SKM-1 (cell line): ENCODE data around the gene HEMGN.
A peak's percentile ranks its signal among the peaks of the same experiment; 100 is the strongest.
"Not testable (repeated sequence)": the region's sequence is repeated elsewhere in the genome, so short reads cannot be mapped to it uniquely, and the experiment has no call there.

Source experiments
- DNase-seq: peaks from one replicate; lab custom pipeline; 2025; ENCODE audit not compliant: unreplicated experiment; lab: John Stamatoyannopoulos, UW

The HEMGN gene

DNA sequence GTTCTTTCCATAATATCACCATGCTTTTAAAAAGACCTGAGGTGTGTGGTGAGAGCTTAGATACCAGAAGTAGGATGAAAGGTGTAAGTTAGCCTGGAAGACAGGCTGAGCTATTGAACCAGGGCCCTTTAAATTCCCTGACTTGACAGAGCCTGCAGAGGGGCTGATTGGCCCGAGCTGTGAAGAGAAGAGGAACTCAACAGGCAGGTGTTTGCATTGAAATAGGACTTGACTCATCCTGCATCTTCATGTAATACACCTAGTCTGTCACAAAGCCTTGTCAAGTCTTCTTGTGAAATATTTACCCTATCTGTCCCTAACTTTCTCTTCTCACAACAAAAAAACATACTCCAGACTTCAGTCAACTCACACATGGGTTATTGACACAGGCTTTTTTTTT lies 28.5 kb upstream of the HEMGN start:
- no peak for DNase-seq

DNA sequence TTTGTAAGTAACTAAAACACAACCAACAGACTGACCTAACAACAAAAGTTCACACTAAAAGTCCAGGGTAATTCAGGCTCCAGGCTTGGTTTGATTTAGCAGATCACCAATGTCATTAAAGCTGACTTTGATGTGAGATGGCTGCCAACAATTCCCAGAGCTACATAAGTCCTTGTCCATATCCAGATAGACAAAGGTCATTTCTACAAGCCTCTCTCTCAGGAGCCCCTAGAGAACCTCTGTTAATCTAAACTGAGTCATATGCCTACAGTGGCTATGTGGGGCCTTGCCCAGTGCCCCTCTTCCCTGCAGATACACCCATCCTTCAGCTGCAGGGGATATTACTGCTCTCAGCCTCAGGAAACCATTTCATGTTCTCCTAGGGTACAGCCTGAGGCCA lies 26.9 kb upstream of the HEMGN start:
- DNase-seq: no peak

DNA sequence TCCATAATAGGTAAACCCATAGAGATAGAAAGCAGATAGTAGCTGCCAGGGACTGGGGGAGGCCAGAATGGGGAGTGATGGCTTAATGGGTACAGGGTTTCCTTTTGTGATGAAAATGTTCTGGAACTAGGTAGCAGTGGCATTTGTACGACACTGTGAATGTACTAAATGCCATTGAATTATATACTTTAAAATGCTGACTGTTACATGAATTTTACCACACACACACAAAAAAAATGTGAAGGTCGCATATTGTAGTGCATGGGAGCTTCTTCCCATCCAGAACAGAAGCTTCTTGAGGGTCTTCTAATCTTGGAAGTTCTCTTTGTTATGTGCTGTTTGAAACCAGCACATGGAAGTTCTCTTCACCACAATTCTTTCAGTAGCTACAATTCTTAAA lies 25.3 kb upstream of the HEMGN start:
- no peak for DNase-seq

DNA sequence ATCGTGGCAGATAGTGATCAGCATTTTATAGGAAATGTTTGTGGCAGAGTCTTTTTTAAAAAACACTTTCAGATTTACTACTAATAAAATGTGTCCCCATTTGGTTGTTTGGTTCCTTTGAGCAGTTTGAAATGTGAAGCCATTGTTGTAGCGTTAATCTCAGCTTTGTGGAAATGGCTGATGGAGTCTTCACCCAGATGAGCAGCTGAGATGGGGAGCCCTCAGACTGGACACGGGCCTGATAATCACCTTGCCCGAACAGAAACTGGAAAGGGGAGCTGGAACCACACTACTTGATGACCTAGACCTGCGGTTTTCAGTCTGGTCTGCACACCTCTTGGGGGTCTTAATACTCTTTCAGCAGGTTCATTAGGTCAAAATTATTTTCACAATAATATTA lies 24.6 kb upstream of the HEMGN start:
- DNase-seq: no peak

DNA sequence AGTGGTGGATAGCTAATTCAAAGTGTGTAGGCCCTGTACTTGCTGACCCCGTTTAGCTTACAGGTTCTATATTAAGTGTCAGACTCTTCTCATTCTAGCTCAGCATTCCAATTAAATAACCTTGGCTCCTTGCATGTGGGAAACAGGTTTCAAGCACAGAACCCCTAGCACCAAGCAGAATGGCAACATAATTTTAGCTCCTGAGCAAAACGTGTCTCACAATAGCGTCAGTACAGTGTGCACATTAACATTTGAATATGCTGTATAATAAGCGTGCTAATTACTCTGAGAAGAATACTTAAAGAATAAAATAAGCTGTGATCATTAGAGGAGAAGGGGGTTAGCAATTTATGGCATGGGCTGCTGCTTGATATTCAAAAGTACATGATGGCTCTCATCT lies 24.2 kb upstream of the HEMGN start:
- DNase-seq: no peak

DNA sequence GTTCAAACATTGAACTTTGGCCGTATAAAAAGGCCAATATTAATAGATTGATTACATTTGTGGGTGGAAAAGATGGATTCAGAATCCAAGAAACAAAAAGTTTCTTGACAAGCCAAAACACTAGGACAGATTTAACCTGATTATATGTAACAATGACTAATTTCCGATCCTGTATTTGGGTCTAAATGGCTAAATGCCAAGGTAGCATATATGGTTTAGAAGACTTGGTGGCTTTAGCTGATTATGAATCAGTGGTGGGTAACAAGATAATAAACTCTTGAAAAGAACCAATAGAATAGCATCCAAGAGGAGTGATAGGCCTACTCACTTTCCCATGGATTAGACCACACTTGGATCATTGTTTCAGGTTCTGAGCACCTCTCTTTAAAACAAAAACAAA lies 23.4 kb upstream of the HEMGN start:
- DNase-seq: no peak

DNA sequence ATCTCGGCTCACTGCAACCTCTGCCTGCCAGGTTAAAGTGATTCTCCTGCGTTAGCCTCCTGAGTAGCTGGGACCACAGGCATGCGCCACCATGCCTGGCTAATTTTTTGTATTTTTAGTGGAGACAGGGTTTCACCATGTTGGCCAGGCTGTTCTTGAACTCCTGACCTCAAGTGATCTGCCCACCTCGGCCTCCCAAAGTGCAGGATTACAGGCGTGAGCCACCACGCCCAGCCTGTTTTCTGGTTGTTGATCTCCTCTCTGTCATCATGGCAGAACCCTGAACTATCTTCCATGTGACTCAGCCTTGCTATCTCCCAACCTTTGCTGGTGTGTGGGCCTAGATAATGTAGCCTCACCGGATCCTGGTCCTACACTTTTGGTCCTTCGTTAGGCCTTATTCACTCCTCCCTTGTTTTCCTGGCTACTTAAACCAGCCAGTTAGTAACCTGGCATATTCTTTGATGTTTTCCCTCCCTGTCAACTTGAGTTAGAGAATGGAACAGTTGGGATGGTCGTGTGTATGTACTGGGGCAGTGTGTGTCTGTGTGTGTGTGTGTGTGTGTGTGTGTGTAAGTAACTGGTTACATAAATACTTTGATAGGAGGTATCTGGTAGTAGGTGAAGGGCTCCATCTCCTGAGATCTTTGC lies 22.8 kb upstream of the HEMGN start:
- not testable (repeated sequence) for DNase-seq

DNA sequence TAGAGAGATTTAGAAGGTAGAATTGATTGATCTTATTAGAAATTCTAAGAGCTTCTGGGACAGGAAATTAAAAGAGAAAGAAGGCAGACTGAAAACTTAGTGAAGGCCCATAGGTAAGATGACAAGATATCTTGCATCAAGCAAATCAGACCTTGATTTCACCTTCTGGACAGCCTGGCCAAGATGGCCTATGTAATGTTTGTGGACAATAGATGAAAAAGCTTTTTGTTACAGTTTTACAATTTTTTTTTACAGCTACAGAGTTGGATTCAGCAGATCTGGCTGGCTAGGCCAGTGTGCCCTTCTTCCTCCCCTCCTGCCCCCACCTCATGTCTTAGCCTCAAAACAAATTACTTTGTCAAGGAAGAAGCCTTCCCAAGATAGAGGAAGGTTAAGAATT lies 21.6 kb upstream of the HEMGN start:
- DNase-seq: no peak

DNA sequence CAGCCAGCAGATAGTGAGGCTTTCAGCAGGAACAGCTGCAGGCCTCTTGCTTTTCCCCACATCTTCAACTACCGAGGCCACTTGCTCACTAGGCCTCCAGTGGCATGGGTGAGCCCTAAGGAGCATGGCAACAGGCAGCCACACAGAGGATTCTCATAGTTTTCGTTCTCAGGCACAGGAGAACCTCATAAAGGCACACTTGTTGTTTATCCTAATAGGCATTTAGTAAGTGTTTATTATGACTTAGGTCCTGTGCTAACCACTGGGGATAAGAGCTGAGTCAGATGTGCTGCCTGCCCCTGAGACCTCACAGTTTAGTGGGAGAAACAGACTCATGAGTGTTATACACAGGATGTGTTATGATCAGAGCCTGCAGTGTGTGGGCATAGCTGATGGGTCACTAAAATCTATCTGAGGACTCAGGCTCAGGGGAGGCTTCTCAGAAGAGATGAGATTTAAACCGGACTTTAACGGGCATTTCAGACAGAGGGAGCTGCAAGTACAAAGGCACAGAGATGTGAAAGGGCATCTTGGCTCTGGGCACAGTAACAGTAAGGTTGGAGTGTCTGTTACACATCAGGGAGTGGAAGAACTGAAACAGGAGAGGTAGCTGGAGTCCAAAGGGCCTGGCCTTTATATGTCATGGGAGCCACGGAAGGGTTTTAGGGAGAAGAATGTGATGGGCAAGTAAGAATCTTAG lies 21.0 kb upstream of the HEMGN start:
- DNase-seq: no peak

DNA sequence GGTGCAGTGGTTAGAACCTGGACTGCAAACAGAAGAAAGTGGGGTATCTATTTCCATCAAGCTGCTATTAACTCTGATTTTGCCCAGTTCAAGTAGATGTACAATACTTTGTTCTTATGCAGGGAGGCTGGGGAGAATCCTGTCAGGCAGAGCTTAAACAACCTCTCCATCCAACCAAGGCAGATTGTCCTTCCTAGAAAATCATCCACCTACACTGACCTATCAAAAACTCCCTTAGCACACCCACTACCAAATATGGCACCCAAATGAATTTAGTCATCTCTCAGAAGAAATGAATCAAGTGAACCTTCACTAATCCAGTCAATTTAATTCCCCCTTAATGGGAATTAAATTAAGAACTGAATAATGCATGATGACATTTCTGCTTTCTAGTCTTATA lies 18.4 kb upstream of the HEMGN start:
- no peak for DNase-seq

DNA sequence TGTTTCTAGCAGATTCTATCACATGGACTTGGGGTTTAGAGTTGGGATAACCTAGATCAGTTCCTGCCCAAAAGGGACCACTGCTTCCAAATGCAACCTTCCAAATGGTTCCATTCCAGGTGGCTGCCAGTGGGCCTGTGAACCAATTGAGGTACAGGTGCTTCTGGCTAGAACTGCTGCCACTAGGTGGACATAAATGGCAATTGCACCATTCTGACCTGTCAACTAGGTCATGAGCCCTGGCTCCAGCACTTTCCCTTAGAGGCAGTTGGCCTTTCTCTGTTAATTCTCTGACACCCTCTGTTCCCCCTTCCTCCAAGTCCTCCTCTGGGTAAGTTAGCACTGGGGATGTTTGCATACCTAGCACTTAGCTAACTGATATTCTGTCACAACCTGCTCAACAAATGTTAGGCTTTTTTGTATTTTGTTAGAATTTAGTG lies 16.6 kb upstream of the HEMGN start:
- peak; percentile 25 for DNase-seq

DNA sequence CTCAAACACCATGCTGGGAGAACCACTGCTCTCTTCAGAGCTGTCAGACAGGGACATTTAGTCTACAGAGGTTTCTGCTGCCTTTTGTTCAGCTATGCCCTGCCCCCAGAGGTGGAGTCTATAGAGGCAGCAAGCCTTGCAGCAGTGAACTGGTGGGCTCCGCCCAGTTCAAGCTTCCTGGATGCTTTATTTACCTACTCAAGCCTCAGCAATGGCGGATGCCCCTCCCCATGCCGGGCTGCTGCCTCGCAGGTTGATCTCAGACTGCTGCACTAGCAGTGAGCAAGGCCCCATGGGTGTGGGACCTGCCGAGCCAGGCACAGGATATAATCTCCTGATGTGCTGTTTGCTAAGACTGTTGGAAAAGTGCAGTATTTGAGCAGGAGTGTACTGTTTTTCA lies 12.9 kb upstream of the HEMGN start:
- DNase-seq: not testable (repeated sequence)

DNA sequence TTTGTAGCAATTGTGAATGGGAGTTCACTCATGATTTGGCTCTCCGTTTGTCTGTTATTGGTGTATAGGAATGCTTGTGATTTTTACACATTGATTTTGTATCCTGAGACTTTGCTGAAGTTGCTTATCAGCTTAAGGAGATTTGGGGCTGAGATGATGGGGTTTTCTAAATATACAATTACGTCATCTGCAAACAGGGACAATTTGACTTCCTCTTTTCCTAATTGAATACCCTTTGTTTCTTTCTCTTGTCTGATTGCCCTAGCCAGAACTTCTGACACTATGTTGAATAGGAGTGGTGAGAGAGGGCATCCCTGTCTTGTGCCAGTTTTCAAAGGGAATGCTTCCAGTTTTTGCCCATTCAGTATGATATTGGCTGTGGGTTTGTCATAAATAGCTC lies 9.1 kb upstream of the HEMGN start:
- not testable (repeated sequence) for DNase-seq

DNA sequence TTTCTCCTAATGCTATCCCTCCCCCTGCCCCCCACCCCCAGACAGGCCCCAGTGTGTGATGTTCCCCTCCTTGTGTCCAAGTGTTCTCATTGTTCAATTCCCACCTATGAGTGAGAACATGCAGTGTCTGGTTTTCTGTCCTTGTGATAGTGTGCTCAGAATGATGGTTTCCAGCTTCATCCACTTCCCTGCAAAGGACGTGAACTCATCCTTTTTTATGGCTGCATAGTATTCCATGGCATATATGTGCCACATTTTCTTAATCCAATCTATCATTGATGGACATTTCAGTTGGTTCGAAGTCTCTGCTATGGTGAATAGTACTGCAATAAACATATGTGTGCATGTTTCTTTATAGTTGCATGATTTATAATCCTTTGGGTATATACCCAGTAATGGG lies 7.5 kb upstream of the HEMGN start:
- DNase-seq: not testable (repeated sequence)

DNA sequence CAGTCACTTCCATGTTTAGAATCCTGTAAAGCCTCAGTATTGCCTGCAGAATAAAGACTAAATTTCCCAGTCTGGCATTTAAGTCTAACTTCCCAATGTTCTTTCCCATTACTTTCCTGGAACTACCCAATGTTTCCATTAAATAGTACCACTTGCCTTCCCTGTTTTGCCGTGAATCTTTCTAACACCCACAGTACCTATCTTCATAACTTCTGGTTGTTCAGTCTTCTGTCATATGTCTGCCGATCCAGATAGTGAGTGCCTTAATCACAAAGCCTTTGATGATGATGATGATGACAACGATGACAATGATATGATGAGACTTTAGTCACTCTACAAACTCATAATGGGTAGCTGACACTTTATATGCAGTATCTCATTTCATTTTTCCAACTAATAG lies 6.6 kb upstream of the HEMGN start:
- DNase-seq: no peak

DNA sequence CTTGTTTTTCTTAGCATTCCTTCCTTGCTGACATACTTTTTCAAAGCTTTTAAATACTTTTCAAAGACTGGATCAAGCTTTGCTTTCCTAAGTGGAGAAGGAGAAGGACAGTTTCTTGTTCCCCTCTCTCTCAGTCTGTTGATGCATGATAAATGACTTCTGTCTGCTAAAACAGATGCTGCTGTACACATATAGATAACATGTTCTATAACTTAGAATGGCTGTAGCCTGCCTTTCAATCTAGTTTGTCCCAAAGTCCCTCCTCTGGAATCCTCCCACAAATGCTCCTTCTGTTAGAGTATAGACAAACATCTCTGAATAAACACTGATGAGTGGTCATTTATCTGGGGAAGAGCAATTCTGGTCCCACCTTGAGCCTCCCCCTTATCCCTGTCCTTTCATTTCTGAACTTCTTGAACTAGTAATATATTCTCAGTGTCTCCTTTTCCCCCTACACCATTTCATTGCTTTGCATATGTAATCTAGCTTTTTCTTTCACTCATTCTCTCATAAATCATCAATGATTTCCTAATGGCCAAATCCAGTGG lies 5.4 kb upstream of the HEMGN start:
- no peak for DNase-seq

DNA sequence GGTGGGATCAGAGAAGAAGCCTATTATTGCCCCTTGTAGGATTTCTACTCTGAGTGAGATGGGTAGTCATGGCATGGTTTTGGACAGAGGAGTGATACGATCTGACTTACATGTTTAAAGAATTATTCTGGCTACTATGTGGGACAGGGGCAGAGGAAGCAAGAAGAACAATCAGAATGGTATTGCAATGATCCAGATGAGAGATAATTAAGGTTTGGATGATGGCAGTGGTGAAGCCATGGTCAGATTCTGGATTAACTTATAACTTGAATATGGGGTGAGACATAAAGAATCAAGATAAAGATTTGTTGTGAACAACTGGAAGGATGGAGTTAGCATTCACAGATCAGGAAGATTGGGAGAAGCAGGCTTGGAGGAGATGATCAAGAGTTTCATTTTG lies 3.4 kb upstream of the HEMGN start:
- no peak for DNase-seq

DNA sequence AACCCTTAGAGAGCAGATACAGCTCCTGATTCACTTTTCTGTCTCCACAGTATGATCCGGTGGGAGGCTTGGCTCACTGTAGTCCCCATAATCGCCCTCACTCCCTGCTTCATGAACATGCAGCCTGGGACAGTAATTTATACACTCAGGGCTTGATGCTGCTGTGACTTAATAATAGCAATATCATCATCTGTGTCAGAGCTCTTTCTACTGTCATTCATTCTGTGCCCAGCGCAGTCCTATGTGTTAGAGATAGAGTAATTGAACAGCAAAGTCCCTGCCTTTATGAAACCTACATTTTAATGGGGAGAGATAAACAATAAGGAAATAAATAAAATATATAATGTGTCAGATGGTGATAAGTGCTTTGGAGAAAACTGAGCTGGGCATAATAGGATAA lies 2.8 kb upstream of the HEMGN start:
- DNase-seq: no peak

DNA sequence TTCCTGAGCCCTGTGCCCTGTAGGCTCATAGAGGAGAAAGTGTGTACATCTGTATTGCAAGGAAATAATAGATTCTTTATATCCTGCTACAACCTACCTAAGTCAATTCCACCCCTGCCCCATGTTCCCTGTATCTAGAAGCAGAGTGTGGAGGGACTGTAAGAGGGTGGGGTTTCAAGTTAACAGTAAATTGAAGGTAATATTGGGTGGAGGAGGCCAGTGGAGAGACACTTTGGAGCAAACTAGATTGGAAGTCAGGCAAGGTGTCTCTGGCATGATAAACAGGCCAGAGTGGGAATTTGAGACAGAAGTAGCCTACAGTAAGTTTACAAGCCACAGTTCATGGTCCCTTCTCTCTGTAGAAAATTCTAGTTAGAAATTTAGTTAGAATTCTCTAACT lies 2.3 kb upstream of the HEMGN start:
- no peak for DNase-seq

DNA sequence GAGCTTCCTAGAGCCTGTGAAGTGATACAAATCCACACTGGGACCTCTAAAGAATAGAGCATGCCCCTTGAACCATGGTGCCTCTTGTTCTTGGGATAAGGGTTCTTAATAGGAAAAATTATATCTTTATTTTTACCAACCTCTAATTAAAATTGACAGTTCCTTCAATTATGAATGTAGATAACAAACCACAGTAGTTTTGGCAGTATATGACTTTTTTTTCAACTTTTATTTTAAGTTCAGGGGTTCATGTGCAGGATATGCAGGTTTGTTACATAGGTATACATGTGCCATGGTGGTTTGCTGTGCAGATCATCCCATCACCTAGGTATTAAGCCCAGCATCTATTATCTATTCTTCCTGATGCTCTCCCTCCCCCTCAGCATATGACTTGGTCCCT lies 974 bp downstream of the HEMGN start:
- no peak for DNase-seq

DNA sequence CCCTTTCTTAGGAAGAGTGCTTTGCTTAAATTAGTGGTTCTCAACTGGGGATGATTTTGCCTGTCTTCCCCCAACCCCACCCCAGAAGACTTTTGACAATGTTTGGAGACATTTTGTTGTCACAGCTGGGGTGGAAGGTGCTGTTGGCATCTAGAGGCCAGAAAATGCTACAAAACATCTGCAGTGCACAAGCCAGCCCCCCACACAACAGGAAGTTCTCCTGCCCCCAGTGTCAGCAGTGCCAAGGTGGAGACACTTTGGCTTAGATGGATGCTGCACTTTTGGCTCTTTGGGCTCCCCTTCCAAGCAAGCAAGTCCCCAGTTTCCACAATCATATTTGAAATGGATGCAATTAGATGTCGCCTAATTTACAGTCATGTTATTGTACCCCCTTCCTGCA lies 2.7 kb downstream of the HEMGN start:
- DNase-seq: no peak

DNA sequence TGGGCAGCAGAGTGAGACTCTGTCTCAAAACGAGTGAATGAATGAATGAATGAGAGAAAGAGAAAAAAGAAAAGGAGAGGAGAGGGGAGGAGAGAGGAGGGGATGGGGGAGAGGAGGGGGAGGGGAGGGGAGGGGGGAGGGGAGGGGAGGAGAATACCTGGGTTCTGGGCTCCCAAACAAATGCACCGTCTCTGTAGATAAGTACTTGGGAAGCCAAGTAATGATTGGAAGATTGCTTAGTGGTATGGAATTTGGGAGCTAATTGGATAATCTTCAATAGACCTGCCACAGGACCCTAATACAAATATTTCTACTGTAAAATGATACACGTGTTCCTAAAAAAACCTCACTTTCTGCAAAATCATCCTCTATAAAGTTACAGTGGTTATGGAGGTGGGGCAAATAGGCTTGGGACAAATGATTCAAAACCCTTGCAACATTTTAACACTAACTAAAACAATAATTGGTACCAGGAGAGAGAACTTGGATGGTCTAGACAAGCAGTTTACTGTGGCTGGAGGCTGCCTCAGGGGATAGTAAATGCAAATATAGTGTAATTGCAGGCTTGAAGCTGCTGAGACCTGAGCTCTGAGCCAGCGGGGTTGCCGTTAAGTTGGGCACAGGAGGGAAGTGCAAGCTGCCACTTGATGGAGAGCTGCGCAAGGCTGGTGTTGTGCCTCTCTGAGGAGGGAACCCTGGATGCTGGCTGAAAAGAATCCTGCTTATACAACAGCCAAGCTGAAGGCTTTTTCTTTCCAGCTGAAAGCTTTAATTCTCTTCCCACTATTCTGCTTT lies 3.5 kb downstream of the HEMGN start:
- no peak for DNase-seq
